ENCODE results near the gene ZNF578. TPM values are rescaled to one million over a fixed set of nuclear protein-coding genes. Genes with fewer than 3 reads are reported as not detected.

Gene ZNF578
- total and polyA plus RNA-seq, 2 of the 8 experiments (the other 6 are each of a cell fraction or from before 2014, with no cell fraction given): 1.6 to 4.2 TPM

GRCh38 chr19:52527134-52527955, 74.0 kb downstream of the ZNF578 start, which contains the start of gene ZNF808:
ZNF808 (plus strand) TSS chr19:52527668; CDS start chr19:52543285, 15,617 bp downstream.
- H2BK120ac ChIP-seq (replicated peaks; ENCODE audit: low read depth, low read length): no peak within 1 kb of the TSS
- H3K27ac ChIP-seq (ENCODE audit: low read depth, low read length): peak within 1 kb of the TSS; percentile 63; the same call in 1 of the 2 replicates
- 0 out of 2 replicates have a peak within 1 kb of the TSS, but pooled peaks have one; percentile 68 for H2BK12ac ChIP-seq (ENCODE audit: low read depth, low read length)
- no peaks in the 10 kb centered on the region for H3K36me3 ChIP-seq (ENCODE audit: control insufficient read depth in 2 of 4, insufficient read depth in 4 of 4, low read length in 3 of 4)
- 2% methylated on average over 46 of the region's 54 CpGs; no CpG with 5 or more reads in 1 of the 2 experiments for WGBS, 2 experiments (ENCODE audit: extremely low coverage in 1 of 2, insufficient coverage in 1 of 2, insufficient read length in 1 of 2, insufficient replicate concordance in 2 of 2, low coverage in 1 of 2, low lambda C conversion rate in 2 of 2, missing lambda C conversion rate in 1 of 2)
- peaks cover 0 to 2% of the 10 kb centered on the region in 2 experiments for H4K20me1 ChIP-seq (replicated peaks in 1 of 2; ENCODE audit: control insufficient read depth in 1 of 2, insufficient read depth in 2 of 2, low read length in 2 of 2)
- H3K4me3 ChIP-seq (ENCODE audit: extremely low read depth in 1 of 4, insufficient read depth in 2 of 4, low read depth in 3 of 4, low read length in 4 of 4): peak within 1 kb of the TSS; percentile 62 to 89 (median 87)
- H4K91ac ChIP-seq (replicated peaks; ENCODE audit: insufficient read length, low read length): peak within 1 kb of the TSS; percentile 65
- H3K9me3 ChIP-seq (ENCODE audit: insufficient read depth in 2 of 2, low read depth in 1 of 2, low read length in 1 of 2): no peaks in the 10 kb centered on the region
- H3K23me2 ChIP-seq (ENCODE audit: low read depth, low read length): peaks cover 5% of the 10 kb centered on the region; the same call in 1 of the 2 replicates
- H2BK5ac ChIP-seq (ENCODE audit: low read depth, low read length): peak within 1 kb of the TSS; percentile 93
- H2AFZ ChIP-seq (ENCODE audit: low read length): peak within 1 kb of the TSS; percentile 97
- no peak within 1 kb of the TSS for H2AK5ac ChIP-seq (ENCODE audit: low read depth, low read length)
- peak within 1 kb of the TSS; percentile 75; the same call in 1 of the 2 replicates for H4K8ac ChIP-seq (ENCODE audit: extremely low read depth, insufficient read depth, low read length)
- H3K18ac ChIP-seq (ENCODE audit: extremely low read depth, low read length): peak within 1 kb of the TSS; percentile 60
- peak within 1 kb of the TSS; percentile 54 to 69 (median 60) for H3K9ac ChIP-seq (replicated peaks in 1 of 4; ENCODE audit: extremely low read depth in 1 of 4, low read depth in 3 of 4, low read length in 3 of 4)
- ChIA-PET CTCF (ENCODE audit: partially characterized antibody) (interaction anchor here (0.7 to 1.3 kb wide), 7 partner anchors 9 to 200 kb away, joined by 3 to 5 read pairs (median 4); no protein-coding TSS in a partner anchor), POLR2A (ENCODE audit: partially characterized antibody) (interaction anchor here (0.8 to 1.0 kb wide), 2 partner anchors 11 to 42 kb away, joined by 3 to 4 read pairs; no protein-coding TSS in a partner anchor)
- no peak within 1 kb of the TSS for H2BK20ac ChIP-seq (ENCODE audit: low read length)
- no peaks in the 10 kb centered on the region for H3K27me3 ChIP-seq (replicated peaks in 1 of 4; ENCODE audit: control insufficient read depth in 3 of 4, extremely low read depth in 1 of 4, insufficient read depth in 3 of 4, low read length in 3 of 4)
- H3K14ac ChIP-seq (ENCODE audit: insufficient read length): no peak within 1 kb of the TSS
- no peak within 1 kb of the TSS for H3K4ac ChIP-seq (replicated peaks; ENCODE audit: insufficient read length, low read depth, low read length)
- peaks cover 0 to 9% of the 10 kb centered on the region in 2 experiments; a peak in 2 of 4 replicates for H3K79me2 ChIP-seq (ENCODE audit: control insufficient read depth in 1 of 2, insufficient read depth in 2 of 2, low read length in 2 of 2)
- H3K56ac ChIP-seq (replicated peaks; ENCODE audit: insufficient read length, low read depth, low read length): no peak within 1 kb of the TSS
- peaks cover 0 to 2% (median 0%) of the 10 kb centered on the region in 4 experiments; a peak in 3 of 7 replicates for H3K4me1 ChIP-seq (replicated peaks in 1 of 4; ENCODE audit: control insufficient read depth in 3 of 4, insufficient read depth in 4 of 4, low read length in 3 of 4)
- FAIRE-seq (no peak), DNase-seq (ENCODE audit: low read depth in 1 of 2, low spot score in 2 of 2) (peak; percentile 84 to 90)
- peak within 1 kb of the TSS; percentile 66 to 95 for H3K4me2 ChIP-seq (ENCODE audit: insufficient read depth in 1 of 2, low read depth in 2 of 2, low read length in 2 of 2)
- H3K23ac ChIP-seq (ENCODE audit: insufficient read length): no peak within 1 kb of the TSS
- H2BK15ac ChIP-seq (ENCODE audit: low read length): no peak within 1 kb of the TSS
- peak within 1 kb of the TSS; percentile 62 for H4K5ac ChIP-seq (ENCODE audit: insufficient read length, low read depth, low read length)
- H3K79me1 ChIP-seq (ENCODE audit: low read depth, low read length): no peaks in the 10 kb centered on the region
- TF ChIP-seq TAF7 (optimal IDR thresholded peaks at IDR 0.05; ENCODE audit: borderline replicate concordance, low read depth, low read length): no peak
- no peak for TF ChIP-seq JUN (IDR thresholded peaks at IDR 0.05; ENCODE audit: low read depth, low read length)
- TF ChIP-seq SP4 (IDR thresholded peaks at IDR 0.05; ENCODE audit: low read length): no peak
- TF ChIP-seq ATF3 (IDR thresholded peaks at IDR 0.05; ENCODE audit: insufficient read depth, low read depth, low read length): no peak
- TF ChIP-seq SAP30 (IDR thresholded peaks at IDR 0.05; ENCODE audit: insufficient read depth, insufficient replicate concordance, low read length): no peak
- TF ChIP-seq BCL11A (IDR thresholded peaks at IDR 0.05; ENCODE audit: low read depth in 2 of 2, low read length in 2 of 2): no peak
- TF ChIP-seq SRF (IDR thresholded peaks at IDR 0.05; ENCODE audit: low read depth, low read length): no peak
- peak; percentile 62 for TF ChIP-seq PHF8 (conservative IDR thresholded peaks at IDR 0.05; ENCODE audit: low read depth, low read length)
- TF ChIP-seq ZNF274 (IDR thresholded peaks at IDR 0.05; ENCODE audit: borderline replicate concordance, extremely low read depth, low read length): no peak
- peak; percentile 71 for TF ChIP-seq KDM4A (IDR thresholded peaks at IDR 0.05; ENCODE audit: low read depth, low read length, severe bottlenecking)

All from H1 (cell line).